GM19455 (cell line): ENCODE measurements around the gene DYRK2.

ENCODE experiments used
- ATAC-seq: cut with Tn5 transposase; IDR thresholded peaks from one replicate; pipeline ENCODE4 v1.9.1; 2021; ENCODE audit not compliant: unreplicated experiment

Gene DYRK2

DNA sequence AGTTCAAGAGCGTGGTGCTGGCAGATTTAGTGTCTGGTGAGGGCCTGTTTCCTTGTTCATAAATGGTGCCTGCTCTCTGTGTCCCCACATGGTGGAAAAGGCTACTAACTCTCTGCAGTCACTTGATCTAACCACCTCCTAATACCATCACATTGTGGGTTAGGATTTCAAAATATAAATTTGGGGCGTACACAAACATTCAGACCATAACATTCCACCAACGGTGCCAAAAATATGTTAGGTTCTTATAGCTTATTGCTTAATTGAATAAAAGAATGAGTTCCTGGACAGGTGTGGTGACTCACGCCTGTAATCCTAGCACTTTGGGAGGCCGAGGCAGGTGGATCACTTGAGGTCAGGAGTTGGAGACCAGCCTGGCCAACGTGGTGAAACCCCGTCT lies 3.4 kb upstream of the DYRK2 start:
- ATAC-seq = no peak

DNA sequence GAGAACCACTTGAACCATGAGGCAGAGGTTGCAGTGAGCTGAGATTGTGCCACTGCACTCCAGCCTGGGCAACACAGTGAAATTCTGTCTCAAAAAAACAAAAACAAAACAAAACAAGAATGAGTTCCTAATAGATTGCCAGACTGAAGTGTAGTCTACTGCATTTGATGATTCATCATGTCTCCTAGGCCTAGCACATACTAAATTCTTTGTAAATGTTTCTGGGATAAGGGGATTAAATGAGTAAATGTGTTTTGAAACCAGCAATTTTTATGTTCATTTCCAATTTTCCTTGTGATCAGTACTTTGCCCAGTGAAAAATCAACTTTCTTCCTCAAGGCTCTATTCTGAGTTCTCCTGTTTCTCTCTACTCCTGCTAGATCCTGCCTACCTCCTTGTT lies 2.9 kb upstream of the DYRK2 start:
- ATAC-seq = no peak

DNA sequence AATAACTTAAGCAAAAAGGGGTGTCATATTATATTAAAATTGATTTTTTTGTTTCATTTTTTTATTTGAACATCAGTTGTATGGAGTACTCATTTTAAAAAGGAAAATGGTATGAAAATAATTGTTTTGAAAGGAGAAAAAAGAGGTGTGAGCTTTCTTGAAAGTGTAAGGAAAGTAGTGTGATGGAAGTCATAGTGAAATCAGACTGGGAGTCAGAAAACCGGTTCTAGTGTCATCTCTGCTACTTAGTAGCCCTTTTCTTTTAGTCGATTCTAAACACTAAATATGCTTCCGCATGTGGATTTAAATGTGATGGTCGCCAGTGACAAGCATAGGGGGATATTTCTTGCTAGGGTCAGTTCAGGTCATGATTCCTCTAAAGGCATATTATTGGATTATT lies 1.8 kb upstream of the DYRK2 start:
- ATAC-seq = no peak

DNA sequence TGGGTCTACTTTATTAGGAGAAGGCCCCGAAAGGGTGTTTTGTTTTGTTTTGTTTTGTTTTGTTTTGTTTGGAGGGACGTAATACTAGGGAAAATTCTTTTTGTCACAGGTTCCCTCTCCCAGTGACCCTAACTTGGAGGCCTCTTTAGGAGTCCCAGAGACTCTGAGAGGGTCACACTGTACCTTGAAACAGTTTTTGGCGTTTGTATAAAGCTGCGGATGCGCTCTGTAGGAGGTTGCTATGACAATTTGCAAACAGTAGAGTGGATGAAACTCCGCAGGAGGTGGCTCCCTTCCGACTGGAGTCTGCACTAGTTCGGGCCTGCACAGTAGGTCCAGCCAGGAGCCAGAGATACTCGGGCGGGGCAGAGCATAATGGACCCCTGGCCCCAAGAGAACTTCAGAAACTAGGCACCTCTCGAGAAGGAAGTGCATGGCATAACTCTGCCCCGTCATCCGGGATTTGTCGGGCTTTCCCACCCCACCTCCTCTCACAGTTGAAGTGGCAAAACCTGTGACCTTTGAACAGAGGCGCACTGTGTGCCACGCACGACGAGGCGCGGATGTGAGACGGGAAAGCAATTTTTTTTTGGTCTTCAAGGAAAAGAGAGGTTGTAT lies 1.3 kb upstream of the DYRK2 start:
- ATAC-seq = no peak

DNA sequence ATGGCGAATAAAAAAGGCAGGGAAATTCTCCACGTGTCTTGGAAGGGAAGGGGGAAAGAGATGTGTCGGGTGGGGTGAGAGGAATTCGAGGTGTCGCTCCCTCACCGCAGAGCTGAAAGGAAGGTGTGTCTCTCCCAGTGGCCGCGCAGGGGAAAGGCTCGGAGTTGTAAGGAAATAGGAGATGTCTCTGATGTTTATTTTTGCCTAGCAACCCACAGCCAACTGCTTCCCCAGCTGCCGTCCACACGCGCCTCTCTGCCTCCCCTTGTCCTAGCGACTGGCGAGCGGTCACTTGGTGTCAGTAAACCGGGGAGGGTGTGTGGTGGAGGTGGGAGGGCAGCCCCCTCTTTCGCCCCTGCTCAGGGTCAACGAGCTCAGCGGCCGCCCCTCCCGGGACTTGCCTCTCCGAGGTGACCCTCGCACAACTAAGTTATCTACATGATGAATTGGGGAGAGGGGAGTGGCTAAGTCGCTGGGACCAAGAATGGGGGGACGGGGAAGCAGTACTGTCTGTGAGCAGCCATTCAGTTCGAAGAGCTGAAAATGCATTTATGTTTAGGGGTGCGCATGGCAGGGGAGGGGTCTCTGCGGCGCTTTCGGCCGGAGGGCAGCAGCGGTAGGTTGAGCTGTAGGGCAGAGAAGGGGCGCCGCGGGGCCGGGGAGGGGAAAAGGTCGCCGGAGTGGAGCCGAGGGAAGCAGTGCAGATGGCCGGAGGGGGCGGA lies 585 bp upstream of the DYRK2 start:
- no peak for ATAC-seq

DNA sequence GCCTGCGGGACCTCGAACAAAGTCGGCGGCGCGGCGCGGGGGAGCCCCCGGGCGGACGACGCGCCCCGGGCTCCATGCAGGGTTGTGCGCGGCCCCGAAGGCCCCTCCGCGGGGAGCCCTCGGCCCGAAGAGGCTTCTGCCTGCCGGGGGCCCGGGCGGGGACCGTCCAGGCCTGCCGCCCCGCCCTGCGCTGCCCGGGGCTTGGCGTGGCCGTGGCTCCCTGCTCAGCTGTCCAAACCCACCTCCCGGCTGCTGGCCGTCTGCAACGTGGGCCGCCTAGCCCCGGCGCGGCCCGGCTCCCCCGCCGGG lies 670 bp downstream of the DYRK2 start:
- peak; percentile 34 for ATAC-seq

DNA sequence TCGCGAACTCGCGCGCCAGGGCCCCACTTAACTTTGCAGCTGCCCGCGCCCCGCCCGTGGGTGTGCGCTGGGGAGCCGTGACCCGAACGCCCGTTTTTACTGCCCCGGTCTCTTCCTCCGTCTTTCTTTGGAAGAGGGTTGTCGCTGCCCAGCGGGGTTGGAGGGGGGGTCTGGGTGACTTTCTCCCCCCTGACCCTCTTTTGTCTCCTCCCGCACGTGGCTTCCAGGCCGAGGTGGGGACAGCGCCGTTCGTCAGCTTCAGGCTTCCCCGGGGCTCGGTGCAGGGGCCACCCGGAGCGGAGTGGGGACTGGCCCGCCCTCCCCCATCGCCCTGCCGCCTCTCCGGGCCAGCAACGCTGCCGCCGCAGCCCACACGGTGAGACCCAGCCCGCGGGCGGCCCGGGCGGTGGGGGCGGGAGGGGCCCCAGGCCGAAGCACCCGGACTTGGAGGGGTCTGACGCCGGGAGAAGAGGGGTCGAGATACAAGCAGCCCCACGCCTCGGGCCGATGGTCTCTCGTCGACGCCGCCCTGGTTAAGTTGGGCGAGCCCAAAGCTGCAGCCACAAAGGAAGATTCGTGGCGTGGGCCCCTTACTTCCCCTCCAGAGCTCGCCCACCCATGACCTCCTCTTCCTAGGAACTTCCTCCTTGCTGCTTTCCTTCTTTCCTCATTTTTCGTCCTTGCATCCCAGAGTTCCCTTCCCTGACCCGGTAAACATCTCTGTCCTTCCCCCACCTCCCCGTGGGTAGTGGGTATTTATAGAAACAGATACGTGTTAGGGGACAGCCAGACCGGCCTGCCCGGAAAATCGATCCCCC lies 1.2 kb downstream of the DYRK2 start:
- ATAC-seq = peak; percentile 30

DNA sequence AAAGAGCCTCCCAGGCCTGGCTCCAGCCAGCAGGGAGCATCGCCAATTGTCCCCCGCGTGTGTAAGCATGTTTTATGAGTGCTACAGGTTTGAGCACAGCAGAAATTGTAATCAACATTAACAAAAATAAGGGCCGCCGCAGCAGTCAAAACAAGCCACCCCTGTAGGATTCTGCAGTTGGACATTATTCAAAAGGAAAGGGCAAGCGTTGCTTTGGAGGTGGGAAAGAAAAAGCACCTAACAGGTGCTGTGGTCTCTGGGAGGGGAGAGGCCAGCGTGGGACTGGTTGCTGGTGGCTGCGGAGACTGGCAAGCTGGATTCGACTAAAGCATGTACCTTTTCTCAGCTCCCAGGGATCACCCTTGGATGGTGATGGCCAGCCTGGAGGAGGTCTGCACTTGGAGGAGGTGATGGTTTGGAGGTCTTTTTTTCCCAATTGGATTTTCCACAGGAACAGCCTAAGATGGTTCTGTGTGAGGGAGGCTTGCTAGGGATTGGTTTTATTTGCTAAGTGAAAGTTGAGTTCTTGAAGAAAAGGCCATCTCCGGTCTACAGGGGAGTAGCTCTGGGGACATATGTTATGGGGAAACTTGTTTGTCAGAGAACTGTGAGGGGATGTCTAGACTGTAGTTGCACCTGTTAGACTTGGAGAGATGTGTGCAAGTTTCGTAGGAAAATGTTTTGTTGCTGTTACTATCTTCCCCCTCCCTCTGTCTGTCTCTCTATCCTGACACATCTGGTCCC lies 2.0 kb downstream of the DYRK2 start:
- no peak for ATAC-seq

DNA sequence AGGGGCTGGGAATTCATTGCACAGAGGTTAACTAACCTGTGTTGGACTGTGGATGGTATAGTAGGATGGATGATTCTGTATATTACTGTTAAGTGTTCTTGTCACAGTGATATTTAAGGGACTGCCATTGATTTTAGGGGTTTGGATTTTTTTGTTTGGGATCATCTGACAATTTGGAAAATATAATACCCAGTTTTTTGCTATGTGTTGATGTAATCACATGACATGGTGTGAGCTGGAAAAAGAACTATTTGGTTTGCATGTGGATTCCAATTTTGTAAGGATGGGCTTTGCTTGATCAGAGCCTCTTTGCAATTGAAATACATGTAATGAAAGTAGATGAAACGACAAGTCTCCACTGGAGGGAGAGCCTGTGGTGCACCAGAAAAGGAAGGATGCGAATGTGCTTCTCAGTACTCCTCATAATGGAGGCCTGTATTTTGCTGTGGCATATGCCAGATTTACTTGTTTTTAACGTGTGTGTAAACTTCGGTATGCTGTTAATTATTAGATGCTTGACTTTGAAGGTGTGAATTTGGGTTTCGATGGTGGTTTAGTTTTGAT lies 2.7 kb downstream of the DYRK2 start:
- no peak for ATAC-seq

DNA sequence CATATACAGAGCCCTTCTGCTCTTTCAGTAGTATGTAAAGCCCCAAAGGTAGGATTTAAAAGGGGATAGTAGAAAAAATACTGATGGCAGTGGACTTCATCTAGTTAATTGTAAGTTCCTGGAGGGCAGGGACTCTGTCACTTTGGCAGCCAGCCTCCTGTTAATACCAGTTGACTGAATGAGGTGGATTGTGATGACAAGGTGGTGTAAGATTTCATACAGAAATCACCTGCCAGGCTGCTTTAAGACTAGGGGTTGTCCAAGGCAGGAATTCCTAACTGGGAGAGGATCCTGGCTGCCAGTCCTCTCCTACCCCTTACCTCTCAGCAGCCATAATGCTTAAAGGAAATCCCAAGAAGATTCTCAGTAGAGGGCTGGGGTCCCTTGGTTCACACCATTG lies 7.3 kb downstream of the DYRK2 start:
- no peak for ATAC-seq

DNA sequence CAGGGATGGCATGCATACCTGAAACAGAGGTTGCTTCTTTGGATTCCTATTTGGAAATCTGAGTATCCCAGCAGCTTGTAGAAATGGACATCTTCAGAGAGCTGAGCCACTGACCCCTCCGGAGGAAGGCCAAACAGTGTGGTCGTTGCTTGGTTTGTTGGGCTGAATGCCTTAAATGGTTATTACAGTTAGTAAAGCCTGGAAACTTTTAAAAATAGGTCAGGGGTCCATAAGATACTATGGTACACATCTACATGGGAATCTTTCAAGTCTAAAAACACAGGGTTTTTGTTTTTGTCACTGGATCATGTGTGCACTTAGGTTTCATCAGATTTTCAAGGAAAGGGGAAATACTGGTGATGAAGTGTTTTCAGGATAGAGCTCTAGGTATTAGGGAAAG lies 7.7 kb downstream of the DYRK2 start:
- no peak for ATAC-seq

DNA sequence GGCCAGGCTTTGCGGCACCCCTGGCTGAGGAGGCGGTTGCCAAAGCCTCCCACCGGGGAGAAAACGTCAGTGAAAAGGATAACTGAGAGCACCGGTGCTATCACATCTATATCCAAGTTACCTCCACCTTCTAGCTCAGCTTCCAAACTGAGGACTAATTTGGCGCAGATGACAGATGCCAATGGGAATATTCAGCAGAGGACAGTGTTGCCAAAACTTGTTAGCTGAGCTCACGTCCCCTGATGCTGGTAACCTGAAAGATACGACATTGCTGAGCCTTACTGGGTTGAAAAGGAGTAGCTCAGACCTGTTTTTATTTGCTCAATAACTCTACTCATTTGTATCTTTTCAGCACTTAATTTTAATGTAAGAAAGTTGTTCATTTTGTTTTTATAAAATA lies 9.9 kb downstream of the DYRK2 start:
- ATAC-seq = no peak

DNA sequence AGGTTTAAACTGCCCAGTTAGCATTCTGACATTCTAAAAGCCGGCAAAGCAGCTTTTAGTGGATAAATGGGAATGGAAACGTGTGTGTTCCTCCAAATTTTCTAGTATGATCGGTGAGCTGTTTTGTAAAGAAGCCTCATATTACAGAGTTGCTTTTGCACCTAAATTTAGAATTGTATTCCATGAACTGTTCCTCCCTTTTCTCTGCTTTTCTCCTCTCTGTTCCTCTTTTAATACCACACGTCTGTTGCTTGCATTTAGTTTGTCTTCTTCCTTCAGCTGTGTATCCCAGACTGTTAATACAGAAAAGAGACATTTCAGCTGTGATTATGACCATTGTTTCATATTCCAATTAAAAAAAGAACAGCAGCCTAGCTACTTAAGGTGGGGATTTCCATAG lies 10.7 kb downstream of the DYRK2 start:
- no peak for ATAC-seq

DNA sequence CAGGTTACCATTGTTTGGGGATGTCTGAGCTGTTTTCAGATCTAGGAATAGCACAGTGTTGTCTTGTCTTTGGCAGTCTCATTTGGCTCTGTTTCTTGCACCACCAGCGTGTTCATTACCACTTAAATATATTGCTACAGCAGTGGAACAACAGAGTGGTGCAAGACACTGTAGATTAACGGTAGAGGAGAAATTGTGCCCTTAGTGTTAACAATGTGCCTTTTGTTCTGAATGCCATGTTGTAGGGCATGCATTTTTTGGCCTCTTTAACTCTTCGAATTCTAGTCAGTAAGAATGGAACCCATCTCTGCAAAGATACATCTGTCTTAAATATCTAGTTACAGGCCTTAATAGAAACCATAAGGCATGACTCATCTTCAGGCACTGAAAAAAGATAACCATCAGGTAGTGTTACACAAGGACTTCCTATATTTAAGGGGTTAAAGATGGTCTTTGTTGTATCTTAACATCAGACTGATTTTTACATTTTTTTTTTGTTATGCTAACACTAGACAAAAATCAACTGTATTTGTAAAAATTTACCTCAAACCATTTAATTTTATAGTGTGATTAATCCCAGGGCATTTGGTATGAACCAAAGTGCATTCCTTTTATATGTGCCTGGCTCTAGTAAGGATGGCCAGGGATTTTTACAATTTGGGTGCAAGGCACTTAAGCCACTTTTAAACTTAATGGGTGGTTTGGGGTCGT lies 12.9 kb downstream of the DYRK2 start:
- ATAC-seq = no peak

DNA sequence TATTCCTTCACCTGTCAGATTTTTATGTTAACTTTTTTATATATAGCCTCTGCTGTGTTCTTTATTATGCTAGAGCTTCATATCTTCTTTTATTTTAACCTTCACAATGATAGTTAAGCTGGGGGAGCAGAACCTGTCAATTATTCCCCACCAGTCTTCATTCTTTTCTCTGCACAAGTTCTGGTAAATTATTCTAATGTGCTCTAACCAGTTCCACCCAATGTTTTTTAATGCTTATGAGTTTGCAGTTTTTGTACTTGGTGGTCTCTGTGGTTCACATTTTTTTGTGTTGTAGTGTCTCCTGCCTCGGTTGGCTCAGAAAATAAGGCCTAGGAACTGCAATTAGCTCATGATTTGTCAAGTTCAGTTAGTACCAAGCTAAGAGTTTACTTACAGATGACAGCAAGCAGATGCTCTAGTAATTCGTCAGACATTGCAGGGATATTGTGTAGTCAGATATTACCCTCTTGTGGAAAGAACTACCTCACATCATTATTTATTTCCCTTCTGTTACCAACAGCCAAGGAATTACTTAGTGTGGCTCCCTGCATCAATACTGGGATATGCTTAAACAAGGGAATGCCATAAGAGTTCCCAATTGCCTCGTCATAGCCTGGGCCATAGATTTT lies 14.5 kb downstream of the DYRK2 start:
- ATAC-seq = no peak

DNA sequence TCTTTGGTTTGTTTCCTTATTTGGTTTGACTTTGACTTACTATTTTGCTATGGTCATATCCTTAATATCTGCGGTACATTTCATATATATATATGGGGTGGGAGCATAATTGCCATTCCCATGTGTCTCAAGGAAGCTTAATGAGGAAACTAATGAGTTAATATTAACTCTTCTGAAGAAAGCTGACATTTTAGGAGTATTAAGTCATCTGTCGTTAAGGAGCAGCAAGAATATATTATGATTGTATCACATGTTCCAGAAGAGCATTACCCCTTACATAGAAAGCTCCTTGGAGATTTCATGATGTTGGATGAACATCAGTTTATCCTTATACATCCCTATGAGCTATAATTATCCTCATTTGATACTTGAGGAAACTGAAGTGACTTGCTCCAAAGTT lies 15.6 kb downstream of the DYRK2 start:
- no peak for ATAC-seq

DNA sequence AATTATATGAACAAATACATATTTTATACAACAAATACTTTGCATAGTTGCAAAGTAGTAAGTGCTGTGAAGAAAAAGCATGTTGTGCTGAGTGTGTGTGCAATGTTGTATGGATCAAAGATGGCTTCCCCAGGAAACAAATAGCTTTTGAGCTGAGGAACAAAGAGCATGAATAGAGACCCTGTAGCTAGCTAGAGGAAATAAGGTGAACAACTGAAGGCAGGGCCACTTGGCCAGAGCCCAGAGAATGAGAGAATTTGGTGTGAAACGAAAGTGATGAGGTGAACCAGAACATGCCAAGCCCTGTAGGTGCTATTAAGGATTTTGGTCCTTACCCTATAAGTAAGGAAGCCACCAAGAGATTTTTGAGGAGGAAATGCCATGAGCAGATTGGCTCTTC lies 17.1 kb downstream of the DYRK2 start:
- no peak for ATAC-seq

DNA sequence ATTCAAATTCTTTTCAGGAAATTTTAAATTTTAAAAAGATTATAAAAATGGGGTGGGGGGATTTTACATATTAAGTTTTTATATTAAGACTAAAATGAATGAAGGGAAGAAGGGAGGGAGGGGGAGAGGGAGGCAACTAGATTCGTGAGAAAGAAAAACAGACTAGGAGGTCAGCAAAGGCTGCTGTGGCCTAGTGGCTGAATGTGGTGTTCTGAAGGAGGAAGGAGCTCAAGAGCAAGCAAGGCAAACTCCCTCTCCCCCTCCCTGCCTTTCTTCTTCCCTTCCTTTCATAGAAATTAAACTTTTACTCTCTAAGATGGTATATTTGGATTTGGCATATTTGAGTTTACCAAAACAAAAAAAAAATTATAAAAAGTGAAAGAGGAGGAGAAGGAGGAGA lies 18.1 kb downstream of the DYRK2 start:
- ATAC-seq = no peak

DNA sequence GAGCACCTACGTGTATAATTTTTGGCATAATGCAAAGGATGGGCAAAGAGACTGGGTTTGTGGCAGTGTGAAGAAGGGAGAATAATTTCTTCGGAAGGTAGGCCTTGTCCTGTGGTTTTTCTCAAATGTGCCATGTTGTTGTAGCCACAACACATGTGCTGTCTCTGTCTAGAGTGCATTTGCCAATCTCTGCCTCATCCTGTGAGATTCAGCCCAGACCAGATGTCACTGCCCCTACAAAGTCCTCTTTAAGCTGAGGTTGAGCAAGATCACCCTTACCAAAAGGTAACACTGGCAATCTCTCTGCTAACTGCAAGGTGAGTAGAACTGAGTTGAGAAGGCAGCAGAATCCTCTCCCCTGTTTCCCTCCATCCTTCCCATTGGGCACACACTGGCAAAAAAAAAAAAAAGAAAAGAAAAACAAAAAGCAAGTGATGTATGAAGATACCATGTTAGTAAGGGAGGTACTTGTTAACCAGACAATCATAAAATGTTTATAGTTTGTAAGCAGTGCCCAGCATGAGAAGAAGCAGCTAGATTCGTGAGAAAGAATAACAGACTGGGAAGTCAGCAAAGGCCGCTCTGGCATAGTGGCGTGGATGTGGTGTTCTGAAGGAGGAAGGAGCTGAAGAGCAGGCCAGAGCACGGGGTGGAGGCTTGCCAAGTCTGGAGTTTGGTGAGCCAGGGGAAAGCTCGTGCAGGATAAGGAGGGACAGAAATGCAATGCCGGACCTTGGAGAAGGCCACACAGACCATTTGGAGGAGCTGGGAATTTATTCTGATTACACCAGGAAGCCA lies 18.9 kb downstream of the DYRK2 start:
- no peak for ATAC-seq
